ENCODE results near the gene IWS1.
A peak's percentile ranks its signal among the peaks of the same experiment; 100 is the strongest.
"Not testable (repeated sequence)": the region's sequence is repeated elsewhere in the genome, so short reads cannot be mapped to it uniquely, and the experiment has no call there.

Gene IWS1

DNA sequence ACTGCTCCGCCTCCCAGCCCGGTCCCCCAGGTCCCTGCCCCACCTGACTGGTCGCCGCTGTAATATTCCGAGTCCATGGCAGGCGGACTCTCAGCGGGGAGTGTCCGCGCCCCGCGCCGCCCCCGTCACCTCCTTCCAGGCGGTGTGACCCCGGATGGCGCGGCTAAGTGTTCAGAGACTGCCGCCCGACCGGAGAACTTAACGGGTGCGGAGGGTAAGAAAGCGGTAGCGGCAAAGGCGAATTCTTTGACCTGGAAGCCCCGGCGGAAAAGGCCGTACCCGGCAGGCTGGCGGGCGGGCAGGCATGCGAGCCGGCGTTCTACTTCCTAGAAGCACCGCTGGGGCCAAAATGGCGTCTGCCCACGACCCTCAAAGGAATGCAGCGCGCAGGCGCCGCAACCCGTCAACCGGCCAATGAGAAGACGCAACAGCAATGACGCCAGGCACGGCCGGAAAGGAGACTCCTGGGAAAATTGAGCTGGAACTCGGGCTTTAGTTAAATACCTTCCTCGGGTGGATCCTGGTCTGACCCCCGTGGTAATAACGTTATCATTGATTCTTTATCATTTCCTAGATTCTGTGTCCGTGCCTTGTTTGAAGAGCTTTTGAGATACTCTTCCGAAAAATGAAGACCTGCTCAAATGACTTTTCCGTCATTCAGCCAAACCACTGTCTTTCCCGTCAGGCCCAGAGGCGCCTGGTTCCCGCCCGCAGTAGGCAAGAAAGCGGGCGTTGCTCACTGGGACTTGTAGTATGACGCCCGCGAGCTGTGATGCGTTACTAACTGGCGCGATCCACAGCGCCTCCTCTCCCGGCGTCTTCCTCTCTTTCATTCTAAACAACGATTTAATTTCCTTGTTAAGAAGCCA lies at the start of gene IWS1:
Gene IWS1 (minus strand): TSS at position 358 of the 869 bp plus-strand sequence. CDS start 281 bp downstream, at position 77.
- peak; percentile 85 for DNase-seq (ENCODE audit: low read depth)

DNA sequence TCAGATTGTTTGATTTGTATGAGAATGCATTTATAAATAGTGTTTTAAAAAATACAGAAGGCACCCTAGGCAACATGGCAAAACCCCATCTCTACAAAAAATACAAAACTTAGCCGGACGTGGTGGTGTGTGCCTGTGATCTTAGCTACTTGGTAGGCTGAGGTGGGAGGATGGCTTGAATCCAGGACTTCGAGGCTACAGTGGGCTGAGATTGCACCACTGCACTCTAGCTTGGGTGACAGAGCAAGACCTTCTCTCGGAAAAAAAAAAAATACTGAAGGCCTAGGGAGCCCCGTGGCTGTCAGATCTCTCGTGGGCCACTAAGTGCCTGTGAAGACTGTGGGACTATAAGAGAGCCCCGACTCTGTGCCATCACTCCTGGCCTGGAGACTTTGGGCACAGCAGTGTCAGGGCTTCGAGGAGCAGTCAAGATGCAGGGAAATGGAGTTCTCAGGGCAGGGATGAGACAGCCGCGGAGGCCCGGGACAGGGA lies 49.7 kb upstream of the IWS1 start:
- DNase-seq (ENCODE audit: low read depth), result no peak

DNA sequence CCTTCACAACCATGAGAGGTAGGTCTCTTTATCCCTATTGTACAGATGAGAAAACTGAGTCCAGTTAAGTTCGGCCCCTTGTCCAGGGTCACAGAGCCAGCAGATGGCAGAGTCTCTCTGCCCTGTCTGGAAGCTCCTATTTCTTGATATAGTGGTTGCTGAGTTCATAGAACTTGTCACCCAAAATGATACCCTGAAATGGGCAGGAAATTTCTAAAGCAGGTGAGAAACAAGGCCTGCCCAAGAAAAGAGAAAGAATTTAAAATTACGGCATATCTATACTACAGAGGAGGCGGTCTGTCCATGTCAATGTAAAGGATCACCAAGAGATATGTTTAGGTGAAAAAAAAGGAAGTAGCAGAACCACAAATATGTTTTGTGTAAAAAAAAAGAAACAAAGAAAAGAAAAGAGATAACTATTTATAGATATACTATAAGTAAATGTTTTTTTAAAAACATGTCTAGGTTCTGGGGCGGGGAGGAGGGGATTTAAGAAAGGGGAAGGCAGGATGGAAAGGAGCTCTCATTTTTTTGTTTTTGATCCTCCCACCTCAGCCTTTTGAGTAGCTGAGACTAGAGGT lies 49.0 kb upstream of the IWS1 start:
- no peak for DNase-seq (ENCODE audit: low read depth)

DNA sequence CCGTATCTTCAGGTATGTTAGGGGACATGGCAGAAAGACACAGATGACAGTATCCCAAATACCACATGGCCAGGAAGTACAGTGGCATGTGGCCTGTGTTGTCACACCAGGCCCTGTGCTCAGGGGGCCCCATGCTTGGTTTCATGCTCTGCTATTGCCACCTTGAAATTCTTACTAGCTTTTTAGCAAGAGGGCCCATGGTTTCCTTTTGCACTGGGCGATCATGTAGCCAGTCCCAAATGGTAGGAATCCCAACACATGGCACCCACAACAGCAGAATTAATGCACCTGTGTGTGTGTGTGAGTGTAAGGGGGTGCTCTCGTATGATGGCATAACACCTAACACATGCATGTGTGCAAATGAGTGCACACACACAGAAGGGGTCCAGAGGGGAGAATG lies 48.4 kb upstream of the IWS1 start:
- no peak for DNase-seq (ENCODE audit: low read depth)

DNA sequence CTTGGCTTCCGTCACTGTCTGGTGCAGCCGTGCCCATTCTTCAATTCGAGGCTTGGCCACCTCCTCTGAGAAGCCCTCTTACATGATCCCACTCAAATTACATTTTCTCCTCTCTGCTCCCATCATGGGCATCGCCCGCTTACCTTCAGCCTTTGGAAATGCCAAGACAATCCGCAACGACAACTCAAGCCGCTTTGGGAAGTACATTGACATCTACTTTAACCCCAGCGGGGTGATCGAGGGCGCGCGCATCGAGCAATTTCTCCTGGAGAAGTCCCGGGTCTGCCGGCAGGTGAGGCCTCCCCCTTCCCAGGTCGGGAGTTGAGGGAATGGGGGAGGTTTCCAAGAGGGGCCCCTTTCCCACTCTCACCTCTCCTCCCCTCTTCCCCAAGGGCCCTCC lies 47.5 kb upstream of the IWS1 start:
- DNase-seq (ENCODE audit: low read depth), result no peak

DNA sequence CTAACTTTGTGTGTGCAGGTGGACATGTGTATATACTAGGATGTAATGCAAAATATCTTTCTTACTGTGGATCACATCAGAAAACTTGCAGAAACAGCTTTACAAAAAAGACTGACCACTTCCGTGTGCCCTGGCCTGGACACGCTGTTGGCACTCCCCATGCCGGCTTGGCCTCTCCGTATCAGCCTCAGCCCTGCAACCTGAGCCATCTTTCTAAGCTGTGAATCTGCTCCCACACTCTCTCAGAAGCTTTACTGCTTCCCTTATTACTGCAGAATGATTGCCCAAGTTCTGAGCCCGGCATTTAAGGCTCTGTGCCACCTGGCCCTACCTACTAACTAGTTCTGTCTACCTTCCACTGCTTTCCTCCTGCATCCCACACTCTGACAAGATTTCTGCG lies 47.0 kb upstream of the IWS1 start:
- no peak for DNase-seq (ENCODE audit: low read depth)

DNA sequence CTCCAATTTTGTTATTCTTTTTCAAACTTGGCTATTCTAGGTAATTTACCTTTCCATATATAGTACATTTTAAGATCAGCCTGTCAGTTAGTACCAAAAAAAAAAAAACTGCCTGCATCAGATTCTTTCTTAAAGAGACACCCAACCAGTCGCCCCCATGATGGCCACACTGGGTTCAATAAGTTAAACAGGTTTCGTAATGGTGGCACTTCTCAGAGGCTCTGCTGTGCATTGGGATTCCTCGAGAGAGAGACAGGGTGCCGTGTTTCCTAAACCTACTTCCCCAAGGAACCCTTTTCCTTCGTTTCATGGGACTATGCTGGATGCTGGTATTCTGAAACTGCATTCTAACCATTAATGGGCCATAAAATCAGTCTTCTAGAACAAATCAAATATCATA lies 46.6 kb upstream of the IWS1 start:
- no peak for DNase-seq (ENCODE audit: low read depth)

DNA sequence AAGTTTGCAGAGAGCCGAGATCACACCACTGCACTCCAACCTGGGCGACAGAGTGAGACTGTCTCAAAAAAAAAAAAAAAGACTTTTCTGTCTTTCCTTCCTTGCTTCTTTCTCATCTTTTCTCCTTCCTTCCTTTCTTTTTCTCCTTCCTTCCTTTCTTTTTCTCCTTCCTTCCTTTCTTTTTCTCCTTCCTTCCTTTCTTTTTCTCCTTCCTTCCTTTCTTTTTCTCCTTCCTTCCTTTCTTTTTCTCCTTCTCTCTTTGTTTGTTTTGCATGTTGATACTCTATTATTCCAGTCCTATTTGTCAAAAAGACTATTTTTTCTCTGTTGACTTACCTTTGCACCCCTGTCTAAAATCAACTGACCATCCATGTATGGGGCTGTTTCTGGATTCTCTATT lies 46.1 kb upstream of the IWS1 start:
- not testable (repeated sequence) for DNase-seq (ENCODE audit: low read depth)

DNA sequence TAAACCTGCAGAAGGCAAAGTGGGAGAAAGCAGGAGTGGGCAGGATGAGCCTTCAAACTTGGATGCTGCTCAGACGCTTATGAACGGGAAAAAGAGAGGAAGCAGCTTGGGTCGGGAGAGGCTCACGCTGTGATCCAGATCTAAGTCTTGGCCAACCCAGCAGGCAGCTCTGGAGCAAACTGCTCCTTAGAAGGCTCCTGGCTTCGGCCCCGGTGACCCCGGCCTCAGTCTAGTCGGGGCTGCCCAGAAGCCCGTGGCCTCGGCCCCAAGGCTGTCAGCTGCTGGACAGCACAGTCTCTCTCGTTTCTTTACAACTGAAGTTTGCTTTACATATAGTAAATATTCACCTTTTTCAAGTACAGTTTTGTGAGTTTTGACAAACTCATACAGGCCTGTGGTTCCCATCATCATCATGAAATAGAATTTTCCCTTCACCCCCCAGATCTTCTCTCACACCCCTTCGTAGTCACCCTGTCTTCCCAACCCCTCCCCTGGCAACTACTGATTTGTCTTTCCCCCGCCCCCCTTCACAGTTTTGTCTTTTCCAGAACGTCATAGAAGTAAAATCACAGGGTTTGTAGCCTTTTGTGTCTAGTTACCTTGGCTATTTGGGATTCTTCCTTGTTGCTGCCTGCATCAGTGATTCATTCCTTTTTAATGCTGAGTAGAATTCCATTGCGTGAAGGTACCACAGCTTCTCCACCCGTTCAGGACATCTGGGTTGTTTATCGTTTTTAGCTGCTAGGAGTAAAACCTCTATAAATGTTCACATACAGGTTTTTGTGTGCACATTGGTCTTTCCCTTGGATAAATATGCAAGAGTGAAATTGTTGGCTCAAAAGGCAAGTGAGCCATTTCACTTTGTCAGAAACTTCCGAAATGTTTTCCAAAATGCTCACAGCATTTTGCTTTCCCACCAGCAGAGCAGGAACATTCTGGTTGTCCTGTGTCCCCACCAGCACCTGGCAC lies 44.3 kb upstream of the IWS1 start:
- no peak for DNase-seq (ENCODE audit: low read depth)

DNA sequence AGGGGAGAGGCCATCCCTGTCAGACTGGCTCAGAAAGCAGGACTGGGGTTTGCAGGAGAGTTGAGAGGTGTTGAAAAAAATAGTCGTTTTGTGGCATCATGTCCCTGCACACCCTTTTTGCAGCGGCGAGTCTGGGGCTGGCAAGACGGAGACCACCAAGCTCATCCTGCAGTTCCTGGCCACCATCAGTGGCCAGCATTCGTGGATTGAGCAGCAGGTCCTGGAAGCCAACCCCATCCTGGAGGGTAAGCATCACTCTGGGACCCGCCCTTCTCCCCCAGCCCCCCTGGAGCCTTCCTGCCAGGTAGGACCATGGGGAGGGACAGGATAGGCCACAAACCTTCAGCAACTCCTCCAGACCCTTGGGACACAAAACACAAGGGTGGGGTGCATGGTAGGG lies 43.4 kb upstream of the IWS1 start:
- DNase-seq (ENCODE audit: low read depth), result no peak

DNA sequence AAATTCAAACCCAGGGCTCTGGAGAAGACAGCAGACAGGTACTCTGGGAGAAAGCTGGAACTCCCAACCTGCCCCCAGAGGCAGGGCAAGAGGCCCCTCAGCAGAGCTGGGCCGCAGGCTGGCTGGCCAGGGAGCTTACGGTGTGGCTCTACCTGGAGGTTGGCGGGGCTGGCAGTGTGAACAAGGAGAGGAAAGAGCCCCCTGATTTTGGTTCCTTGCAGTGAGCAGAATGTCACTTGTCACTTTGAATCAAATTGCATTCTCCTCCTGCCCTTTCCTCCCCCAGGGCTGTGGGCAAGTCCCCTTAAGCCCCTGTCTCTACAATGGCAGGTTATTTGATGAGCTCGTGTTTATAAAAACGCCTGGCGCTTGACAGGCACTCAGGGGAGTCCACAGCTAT lies 41.8 kb upstream of the IWS1 start:
- no peak for DNase-seq (ENCODE audit: low read depth)

DNA sequence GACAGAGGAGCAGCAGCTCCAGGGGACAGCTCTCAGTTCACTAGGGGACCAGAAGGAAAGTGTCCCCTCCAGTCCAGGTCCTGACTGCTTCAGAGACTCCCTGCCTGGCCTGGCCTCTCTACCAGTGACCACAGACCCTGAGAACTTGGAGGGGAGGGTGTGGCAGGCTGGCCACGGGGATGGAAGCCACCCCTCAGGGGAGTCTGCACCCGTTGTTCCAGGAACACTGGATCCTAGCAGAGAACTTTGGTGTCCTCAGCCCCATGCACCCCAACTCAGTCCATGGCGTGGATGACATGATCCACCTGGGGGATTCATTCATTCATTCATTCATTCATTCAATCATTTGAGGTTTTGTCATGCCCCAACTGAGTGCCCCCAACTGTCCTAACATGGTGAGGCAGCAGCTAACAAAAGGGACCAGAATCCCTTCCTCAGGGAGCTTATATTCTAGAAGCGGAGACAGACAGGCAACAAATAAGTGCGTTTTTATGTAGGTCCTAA lies 41.1 kb upstream of the IWS1 start:
- DNase-seq (ENCODE audit: low read depth), result no peak

DNA sequence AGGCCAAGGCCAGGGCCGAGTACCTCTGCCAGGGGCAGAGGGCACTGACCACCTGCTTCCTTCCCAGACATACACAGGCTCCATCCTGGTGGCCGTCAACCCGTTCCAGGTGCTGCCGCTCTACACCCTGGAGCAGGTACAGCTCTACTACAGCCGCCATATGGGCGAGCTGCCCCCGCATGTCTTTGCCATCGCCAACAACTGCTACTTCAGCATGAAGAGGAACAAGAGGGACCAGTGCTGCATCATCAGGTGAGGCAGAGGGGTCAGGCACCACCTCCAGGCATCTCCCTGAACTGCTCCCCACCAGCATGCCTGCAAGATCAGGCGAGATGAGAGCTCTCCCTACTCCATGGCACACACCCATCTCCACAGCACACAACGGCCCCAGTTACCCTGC lies 40.3 kb upstream of the IWS1 start:
- no peak for DNase-seq (ENCODE audit: low read depth)

DNA sequence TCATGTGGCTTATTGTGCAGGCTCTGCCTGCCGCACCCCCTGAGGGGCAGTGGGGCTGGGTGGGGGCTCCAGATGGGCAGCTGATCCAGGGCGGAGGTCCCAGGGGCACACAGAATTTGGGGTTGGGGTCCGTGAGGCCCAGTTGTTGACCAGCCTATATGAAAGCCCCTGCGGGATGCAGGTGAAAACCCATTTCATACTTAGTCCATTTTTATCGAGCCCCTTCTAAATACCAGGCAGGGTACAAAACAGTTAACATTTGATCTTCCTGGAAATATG lies 39.8 kb upstream of the IWS1 start:
- DNase-seq (ENCODE audit: low read depth), result no peak

DNA sequence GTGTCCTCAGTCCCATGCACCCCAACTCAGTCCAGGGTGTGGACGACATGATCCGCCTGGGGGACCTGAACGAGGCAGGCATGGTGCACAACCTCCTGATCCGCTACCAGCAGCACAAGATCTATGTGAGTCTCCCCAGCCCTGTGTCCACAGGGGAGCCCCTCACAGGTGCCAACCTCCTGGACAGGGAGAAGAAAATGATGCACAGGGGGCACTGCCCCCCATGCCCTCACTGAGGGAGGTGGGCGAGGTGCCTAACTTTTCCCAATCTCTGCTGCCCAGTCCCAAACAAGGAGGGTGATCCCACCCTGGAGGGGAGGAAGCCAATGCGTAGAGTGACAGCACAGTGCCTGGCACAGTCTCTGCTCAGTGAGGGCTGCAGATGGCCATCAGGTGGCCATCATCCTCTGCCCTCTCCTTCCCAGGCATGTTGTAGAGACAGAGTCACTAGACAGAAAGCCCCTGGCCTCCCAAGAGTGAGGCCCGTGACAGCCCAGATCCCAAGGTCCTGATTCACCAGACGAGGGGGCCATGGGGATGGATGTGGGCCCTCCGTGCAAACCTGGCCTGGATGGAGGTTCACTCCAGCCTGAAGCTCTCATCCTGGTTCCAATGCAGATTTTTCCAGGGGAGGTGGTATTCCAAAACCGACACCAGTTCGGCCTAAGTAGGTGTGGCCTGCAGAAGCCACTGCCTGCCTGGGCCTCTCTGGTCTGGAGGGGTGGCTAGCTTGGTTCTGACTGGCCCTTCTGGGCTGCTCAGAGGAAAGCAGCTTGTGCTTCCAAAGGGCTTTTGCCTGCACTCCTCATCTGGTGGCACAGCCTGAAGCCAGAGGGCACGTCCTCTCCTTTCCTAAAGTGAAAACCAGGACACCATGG lies 39.2 kb upstream of the IWS1 start:
- DNase-seq (ENCODE audit: low read depth), result no peak

DNA sequence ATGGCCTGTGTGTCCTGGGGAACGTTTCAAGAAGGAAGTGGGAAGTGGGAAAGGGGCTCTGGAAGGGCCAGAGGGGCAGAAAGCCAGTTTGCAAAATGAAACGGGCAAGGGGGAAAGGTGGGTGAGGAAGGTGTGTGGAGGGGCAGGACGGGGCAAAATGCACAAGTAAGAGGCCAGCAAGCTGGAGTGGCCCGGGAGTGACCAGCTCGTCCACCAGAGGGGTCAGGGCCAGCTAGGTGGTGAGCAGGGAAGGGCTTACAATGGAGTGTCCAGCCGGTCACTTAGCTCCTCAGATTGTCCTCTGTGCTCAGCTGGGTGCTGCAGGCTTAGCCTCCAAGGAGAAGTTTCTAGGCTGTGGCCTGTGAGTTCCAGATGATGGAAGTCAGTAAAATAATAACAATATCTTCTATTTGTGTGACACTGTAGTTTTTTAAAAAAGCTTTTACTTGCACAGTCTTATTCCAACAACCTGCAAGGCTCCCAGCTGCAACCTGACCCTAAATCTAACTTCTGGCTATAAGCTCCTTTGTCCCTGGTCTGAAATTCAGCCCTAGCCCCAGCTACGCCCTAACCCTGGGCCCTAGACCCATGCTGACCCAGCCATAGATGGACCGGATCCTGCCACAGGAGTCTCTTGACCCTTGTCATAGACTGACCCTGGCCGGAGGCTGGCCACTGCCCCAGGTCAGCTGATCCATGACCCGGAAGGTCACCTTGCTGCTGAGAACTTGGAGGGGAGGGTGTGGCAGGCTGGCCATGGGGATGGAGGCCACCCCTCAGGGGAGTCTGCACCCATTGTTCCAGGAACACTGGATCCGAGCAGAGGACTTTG lies 38.4 kb upstream of the IWS1 start:
- no peak for DNase-seq (ENCODE audit: low read depth)

DNA sequence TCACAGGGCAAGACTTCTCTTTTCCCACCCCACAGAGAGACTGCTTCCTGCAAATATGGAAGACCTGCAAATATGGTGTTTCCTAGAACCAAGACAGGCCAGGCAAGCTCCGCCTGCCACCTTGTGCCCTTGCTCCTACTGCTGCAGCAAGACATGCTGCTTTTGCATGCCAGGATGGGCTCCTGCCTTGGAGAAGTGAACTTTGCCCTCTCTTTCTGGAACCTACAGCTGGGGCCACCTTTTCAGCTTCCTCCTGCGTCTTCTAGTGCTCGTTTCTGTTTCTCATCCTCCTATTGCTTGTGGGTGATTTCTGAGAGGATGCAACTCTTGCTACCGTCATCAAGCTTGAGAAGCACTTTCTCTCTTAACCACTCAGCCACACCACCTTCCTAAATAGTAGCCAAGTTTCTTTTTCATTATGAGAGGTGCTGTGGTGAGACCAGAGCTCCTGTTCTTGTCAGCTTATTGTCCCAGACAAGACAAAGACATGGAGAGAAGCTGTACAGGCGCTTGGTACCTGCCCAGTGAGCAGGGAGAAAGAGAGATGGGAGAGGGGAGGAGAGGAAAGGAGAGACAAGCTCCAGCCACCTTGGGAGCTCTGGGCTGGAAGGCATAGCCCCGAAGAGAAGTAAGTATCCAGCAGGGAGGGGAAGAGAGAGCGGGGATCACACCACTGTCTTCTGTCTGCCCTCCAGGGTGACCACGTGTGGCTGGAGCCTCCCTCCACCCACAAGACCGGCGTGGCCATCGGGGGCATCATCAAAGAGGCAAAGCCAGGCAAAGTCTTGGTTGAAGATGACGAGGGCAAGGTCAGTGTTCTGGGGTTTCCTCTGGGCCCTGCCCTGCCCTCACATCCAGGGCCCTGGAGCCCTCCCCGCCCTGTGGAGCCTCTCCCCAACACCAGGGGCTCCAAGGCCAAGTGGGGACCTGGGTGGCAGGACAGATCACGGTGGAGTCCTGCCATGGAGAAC lies 37.5 kb upstream of the IWS1 start:
- no peak for DNase-seq (ENCODE audit: low read depth)

DNA sequence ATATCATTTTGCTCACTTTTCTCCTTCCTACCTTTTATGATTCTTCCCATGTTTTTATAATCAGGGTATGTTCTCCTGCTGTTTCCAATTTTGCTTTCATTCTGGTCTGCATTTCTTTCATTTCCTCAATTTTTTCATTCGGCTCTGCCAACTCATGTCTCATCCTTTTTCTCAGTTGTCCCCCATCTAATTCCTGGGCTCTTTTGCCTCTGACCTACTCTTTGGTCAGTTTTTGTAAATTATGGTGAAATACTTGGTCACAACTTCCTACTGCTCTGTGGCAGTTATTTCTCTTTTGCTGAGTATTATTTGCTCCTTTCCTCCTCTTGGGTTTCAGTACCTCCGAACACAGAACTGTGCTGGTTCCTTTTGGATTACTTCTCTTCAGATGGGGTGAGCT lies 36.6 kb upstream of the IWS1 start:
- no peak for DNase-seq (ENCODE audit: low read depth)

DNA sequence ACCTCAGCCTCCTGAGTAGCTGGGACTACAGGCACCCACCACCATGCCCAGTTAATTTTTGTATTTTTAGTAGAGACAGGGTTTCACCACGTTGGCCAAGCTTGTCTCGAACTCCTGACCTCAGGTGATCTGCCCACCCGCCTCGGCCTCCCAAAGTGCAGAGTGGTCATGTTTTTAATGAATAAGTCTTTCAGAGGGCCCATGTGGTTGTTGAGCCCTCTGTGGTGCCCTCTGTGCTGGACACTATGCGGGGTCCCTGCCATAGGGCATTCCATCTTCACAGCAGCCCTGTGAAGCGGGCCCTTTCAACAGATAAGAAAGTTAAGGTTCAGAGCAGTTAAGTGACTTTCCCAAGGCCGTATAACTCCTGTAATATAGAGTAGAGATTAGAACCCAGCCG lies 35.1 kb upstream of the IWS1 start:
- DNase-seq (ENCODE audit: low read depth), result no peak

DNA sequence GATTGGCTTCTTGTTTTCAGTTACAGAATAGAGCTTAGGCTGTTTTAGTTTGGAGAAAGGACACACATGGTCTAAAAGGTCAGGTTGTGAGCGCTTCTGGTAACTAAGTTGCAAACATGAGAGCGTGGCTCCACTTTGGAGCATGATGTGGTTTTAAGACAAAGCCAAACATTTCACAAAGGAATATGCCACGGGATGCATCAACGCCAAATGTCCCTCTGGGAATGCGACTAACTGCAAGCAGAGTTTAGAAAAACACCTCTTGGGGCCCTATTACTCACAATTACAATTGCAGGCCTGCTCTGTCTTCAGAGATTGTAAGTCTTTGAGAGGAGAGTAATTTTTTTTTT lies 34.6 kb upstream of the IWS1 start:
- DNase-seq (ENCODE audit: low read depth), result no peak
